Endothelial cell (in vitro differentiated cells): ENCODE data around the gene DOK6. TPM values are rescaled to one million over a fixed set of nuclear protein-coding genes. Genes with fewer than 3 reads are reported as not detected.

Experiments used
- DNase-seq: peaks from one replicate; pipeline ENCODE4 v3.0.0; 2021; ENCODE audit warnings: low spot score
- H3K27ac Mint-ChIP-seq: one replicate; pipeline ENCODE4 v1.8.0; 2021; ENCODE audit warnings: mixed read lengths, inconsistent platforms; ENCODE audit not compliant: unreplicated experiment
- H3K27me3 Mint-ChIP-seq: one replicate; pipeline ENCODE4 v1.8.0; 2021; ENCODE audit warnings: mild to moderate bottlenecking, moderate library complexity, mixed read lengths, inconsistent platforms; ENCODE audit not compliant: unreplicated experiment
- H3K36me3 Mint-ChIP-seq: one replicate; pipeline ENCODE4 v1.8.0; 2021; ENCODE audit warnings: mild to moderate bottlenecking, low read depth, mixed read lengths, inconsistent platforms; ENCODE audit not compliant: unreplicated experiment
- H3K4me1 Mint-ChIP-seq: one replicate; pipeline ENCODE4 v1.8.0; 2021; ENCODE audit warnings: mild to moderate bottlenecking, mixed read lengths, inconsistent platforms; ENCODE audit not compliant: unreplicated experiment
- H3K4me3 Mint-ChIP-seq: one replicate; pipeline ENCODE4 v1.8.0; 2021; ENCODE audit warnings: mild to moderate bottlenecking, mixed read lengths, inconsistent platforms; ENCODE audit not compliant: unreplicated experiment
- H3K9me3 Mint-ChIP-seq: one replicate; pipeline ENCODE4 v1.8.0; 2021; ENCODE audit warnings: mixed read lengths, inconsistent platforms; ENCODE audit not compliant: unreplicated experiment
- CTCF ChIP-seq: fragments of 200-600 bp; sonication (generic); IDR thresholded peaks from one replicate; pipeline ENCODE4 v1.5.0; 2021; ENCODE audit warnings: antibody characterized with exemption; ENCODE audit not compliant: unreplicated experiment
- total RNA-seq: library from RNA; stranded (reverse); fragmentation: NEBNext Ultra II Directional; extraction: Animal tissue kit (Norgen Biotek cat#: 25700); gene quantifications from one replicate; pipeline ENCODE4 v1.2.1, GENCODE V29; 2021; ENCODE audit not compliant: unreplicated experiment

The DOK6 gene
- total RNA-seq, 1 donor from 2014 or later = 2.2 TPM

- H3K4me3 Mint-ChIP-seq = no peak overlapping the region
- no peak overlapping the region for H3K27ac Mint-ChIP-seq
- DNase-seq = no peak
- H3K9me3 Mint-ChIP-seq = no peaks in the 10 kb centered on the region
- no peaks in the 10 kb centered on the region for H3K36me3 Mint-ChIP-seq
- no peaks in the 10 kb centered on the region for H3K27me3 Mint-ChIP-seq
- no peaks in the 10 kb centered on the region for H3K4me1 Mint-ChIP-seq
- no peak for TF ChIP-seq CTCF
These were observed 302.8 kb downstream of the DOK6 start for GRCh38 chr18:69703461-69703860.

GRCh38 chr18:69705987-69706386 lies 305.3 kb downstream of the DOK6 start:
- no peak overlapping the region for H3K27ac Mint-ChIP-seq
- no peaks in the 10 kb centered on the region for H3K27me3 Mint-ChIP-seq
- no peaks in the 10 kb centered on the region for H3K36me3 Mint-ChIP-seq
- H3K4me1 Mint-ChIP-seq = no peaks in the 10 kb centered on the region
- H3K9me3 Mint-ChIP-seq = no peaks in the 10 kb centered on the region
- DNase-seq = no peak
- no peak for TF ChIP-seq CTCF
- H3K4me3 Mint-ChIP-seq = no peak overlapping the region

GRCh38 chr18:69708844-69709243 lies 308.2 kb downstream of the DOK6 start:
- Mint-ChIP-seq H3K4me3 (no peak overlapping the region), H3K27me3 (no peaks in the 10 kb centered on the region), H3K4me1 (no peaks in the 10 kb centered on the region), H3K27ac (no peak overlapping the region), H3K36me3 (no peaks in the 10 kb centered on the region), H3K9me3 (no peaks in the 10 kb centered on the region)
- no peak for TF ChIP-seq CTCF
- no peak for DNase-seq

GRCh38 chr18:69715191-69715795 lies 314.6 kb downstream of the DOK6 start:
- no peaks in the 10 kb centered on the region for H3K36me3 Mint-ChIP-seq
- H3K4me3 Mint-ChIP-seq = no peak overlapping the region
- H3K27ac Mint-ChIP-seq = no peak overlapping the region
- H3K4me1 Mint-ChIP-seq = no peaks in the 10 kb centered on the region
- no peak for TF ChIP-seq CTCF
- no peaks in the 10 kb centered on the region for H3K27me3 Mint-ChIP-seq
- no peak for DNase-seq
- peaks cover 4% of the 10 kb centered on the region for H3K9me3 Mint-ChIP-seq

GRCh38 chr18:69717586-69717985 lies 316.9 kb downstream of the DOK6 start:
- H3K4me3 Mint-ChIP-seq = no peak overlapping the region
- H3K4me1 Mint-ChIP-seq = no peaks in the 10 kb centered on the region
- no peaks in the 10 kb centered on the region for H3K27me3 Mint-ChIP-seq
- peaks cover 4% of the 10 kb centered on the region for H3K9me3 Mint-ChIP-seq
- no peak for DNase-seq
- H3K27ac Mint-ChIP-seq = no peak overlapping the region
- H3K36me3 Mint-ChIP-seq = no peaks in the 10 kb centered on the region
- TF ChIP-seq CTCF = no peak
